KOPT-K1 (cell line): ENCODE results near the gene TPCN1.

Experiments
- H3K27ac ChIP-seq: fragments of 200-600 bp; sonication (generic); 2 replicates; pipeline ENCODE4 v1.5.1; 2016; ENCODE audit warnings: antibody characterized with exemption, mild to moderate bottlenecking, low read depth, low read length; ENCODE audit not compliant: poor library complexity, severe bottlenecking
- H3K36me3 ChIP-seq: fragments of 200-600 bp; sonication (generic); 2 replicates; pipeline ENCODE4 v1.5.1; 2017; ENCODE audit warnings: antibody characterized with exemption, mild to moderate bottlenecking, low read length, moderate library complexity; ENCODE audit not compliant: insufficient read depth
- H3K9me3 ChIP-seq: fragments of 200-600 bp; sonication (generic); 2 replicates; pipeline ENCODE4 v1.5.1; 2017; ENCODE audit warnings: antibody characterized with exemption, low read length, mild to moderate bottlenecking; ENCODE audit not compliant: insufficient read depth, poor library complexity, severe bottlenecking

TPCN1 gene

GRCh38 chr12:113239811-113240331 lies 18.6 kb downstream of the TPCN1 start:
- Histone ChIP-seq H3K36me3 (no peaks in the 10 kb centered on the region), H3K27ac (no peak overlapping the region), H3K9me3 (no peaks in the 10 kb centered on the region)

- H3K9me3 ChIP-seq, result no peaks in the 10 kb centered on the region
- no peaks in the 10 kb centered on the region for H3K36me3 ChIP-seq
- H3K27ac ChIP-seq, result no peak overlapping the region
These were observed 19.1 kb downstream of the TPCN1 start for GRCh38 chr12:113240395-113240794.

GRCh38 chr12:113241191-113242025 lies 20.1 kb downstream of the TPCN1 start:
- Histone ChIP-seq H3K27ac (no peak overlapping the region), H3K9me3 (no peaks in the 10 kb centered on the region), H3K36me3 (no peaks in the 10 kb centered on the region)

- H3K27ac ChIP-seq, result no peak overlapping the region
- no peaks in the 10 kb centered on the region for H3K9me3 ChIP-seq
- H3K36me3 ChIP-seq, result no peaks in the 10 kb centered on the region
These were observed 20.8 kb downstream of the TPCN1 start for GRCh38 chr12:113242026-113242418.

GRCh38 chr12:113242560-113242959 lies 21.3 kb downstream of the TPCN1 start:
- no peaks in the 10 kb centered on the region for H3K9me3 ChIP-seq
- no peaks in the 10 kb centered on the region for H3K36me3 ChIP-seq
- no peak overlapping the region for H3K27ac ChIP-seq

- Histone ChIP-seq H3K36me3 (no peaks in the 10 kb centered on the region), H3K27ac (no peak overlapping the region), H3K9me3 (no peaks in the 10 kb centered on the region)
These were observed 22.8 kb downstream of the TPCN1 start for GRCh38 chr12:113244047-113244460.

GRCh38 chr12:113244478-113244958 lies 23.3 kb downstream of the TPCN1 start:
- Histone ChIP-seq H3K9me3 (no peaks in the 10 kb centered on the region), H3K36me3 (no peaks in the 10 kb centered on the region), H3K27ac (no peak overlapping the region)

GRCh38 chr12:113245695-113246477 lies 24.6 kb downstream of the TPCN1 start:
- Histone ChIP-seq H3K36me3 (no peaks in the 10 kb centered on the region), H3K27ac (no peak overlapping the region)

GRCh38 chr12:113246478-113247122 lies 25.3 kb downstream of the TPCN1 start:
- no peaks in the 10 kb centered on the region for H3K9me3 ChIP-seq
- no peak overlapping the region for H3K27ac ChIP-seq
- no peaks in the 10 kb centered on the region for H3K36me3 ChIP-seq

More at GRCh38 chr12:113245695-113246477, 24.6 kb downstream of the TPCN1 start:
- no peaks in the 10 kb centered on the region for H3K9me3 ChIP-seq

- no peaks in the 10 kb centered on the region for H3K36me3 ChIP-seq
- H3K27ac ChIP-seq, result no peak overlapping the region
- no peaks in the 10 kb centered on the region for H3K9me3 ChIP-seq
These were observed 26.1 kb downstream of the TPCN1 start for GRCh38 chr12:113247123-113248050.

- Histone ChIP-seq H3K27ac (no peak overlapping the region), H3K9me3 (no peaks in the 10 kb centered on the region), H3K36me3 (no peaks in the 10 kb centered on the region)
These were observed 27.0 kb downstream of the TPCN1 start for GRCh38 chr12:113248051-113248825.

- H3K27ac ChIP-seq, result no peak overlapping the region
- H3K9me3 ChIP-seq, result no peaks in the 10 kb centered on the region
These were observed 27.7 kb downstream of the TPCN1 start for GRCh38 chr12:113248842-113249435.

GRCh38 chr12:113249546-113249945 lies 28.3 kb downstream of the TPCN1 start:
- no peak overlapping the region for H3K27ac ChIP-seq
- H3K9me3 ChIP-seq, result peaks cover under 1% of the 10 kb centered on the region
- no peaks in the 10 kb centered on the region for H3K36me3 ChIP-seq

More at GRCh38 chr12:113248842-113249435, 27.7 kb downstream of the TPCN1 start:
- no peaks in the 10 kb centered on the region for H3K36me3 ChIP-seq
